Omental fat pad (tissue), 4 donors: ENCODE results near the gene ZKSCAN4. TPM values are rescaled to one million over a fixed set of nuclear protein-coding genes. Genes with fewer than 3 reads are reported as not detected.

Experiments
- ATAC-seq: fragments of 150-250 bp; one replicate; pipeline ENCODE4 v1.9.1; 2016; ENCODE audit warnings: mild to moderate bottlenecking, moderate library complexity; ENCODE audit not compliant: low FRiP score
- DNase-seq: peaks from one replicate; pipeline ENCODE4 v3.0.0-alpha.2; 2019; ENCODE audit warnings: low spot score
- total RNA-seq, 4 donors: library from RNA; depleted of rRNA; stranded (reverse); fragments of >200 nt; gene quantifications; one replicate each; pipeline ENCODE4 v1.1.0, GENCODE V29; 2016
- TF ChIP-seq, protein P1 (sequence below), 3 donors: fragments of 450-650 bp; IDR thresholded peaks; one replicate each; pipeline ENCODE4 v1.5.1; 2016 to 2017; ENCODE audit warnings: antibody characterized with exemption in 3 of 3, mild to moderate bottlenecking in 3 of 3, moderate library complexity in 2 of 3

Gene ZKSCAN4
- total RNA-seq, 4 donors from 2014 or later, result 1.3 to 6.0 (median 3.2) TPM

DNA sequence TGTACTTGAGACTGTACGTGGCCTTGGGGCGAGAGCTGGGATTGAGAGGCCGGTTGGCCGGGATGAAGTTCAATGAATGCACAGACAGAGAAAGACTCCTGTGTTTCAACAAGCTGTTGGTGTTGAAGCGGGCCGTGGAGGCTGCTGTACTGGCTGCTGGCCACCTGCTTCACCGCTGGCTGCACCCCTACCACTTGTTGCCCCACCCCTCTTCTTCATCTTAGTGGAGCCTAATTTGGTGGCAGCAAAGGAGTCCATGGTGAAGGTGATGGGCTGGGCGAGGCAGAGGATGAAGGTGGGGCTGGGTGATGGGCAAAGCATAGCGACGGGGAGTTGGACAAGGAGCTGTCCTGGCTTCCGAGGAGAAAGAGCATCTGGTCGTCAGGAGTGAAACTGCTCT, 34.2 kb downstream of the ZKSCAN4 start:
- TF ChIP-seq, protein P1, sequence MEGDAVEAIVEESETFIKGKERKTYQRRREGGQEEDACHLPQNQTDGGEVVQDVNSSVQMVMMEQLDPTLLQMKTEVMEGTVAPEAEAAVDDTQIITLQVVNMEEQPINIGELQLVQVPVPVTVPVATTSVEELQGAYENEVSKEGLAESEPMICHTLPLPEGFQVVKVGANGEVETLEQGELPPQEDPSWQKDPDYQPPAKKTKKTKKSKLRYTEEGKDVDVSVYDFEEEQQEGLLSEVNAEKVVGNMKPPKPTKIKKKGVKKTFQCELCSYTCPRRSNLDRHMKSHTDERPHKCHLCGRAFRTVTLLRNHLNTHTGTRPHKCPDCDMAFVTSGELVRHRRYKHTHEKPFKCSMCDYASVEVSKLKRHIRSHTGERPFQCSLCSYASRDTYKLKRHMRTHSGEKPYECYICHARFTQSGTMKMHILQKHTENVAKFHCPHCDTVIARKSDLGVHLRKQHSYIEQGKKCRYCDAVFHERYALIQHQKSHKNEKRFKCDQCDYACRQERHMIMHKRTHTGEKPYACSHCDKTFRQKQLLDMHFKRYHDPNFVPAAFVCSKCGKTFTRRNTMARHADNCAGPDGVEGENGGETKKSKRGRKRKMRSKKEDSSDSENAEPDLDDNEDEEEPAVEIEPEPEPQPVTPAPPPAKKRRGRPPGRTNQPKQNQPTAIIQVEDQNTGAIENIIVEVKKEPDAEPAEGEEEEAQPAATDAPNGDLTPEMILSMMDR (IDR thresholded peaks at IDR 0.05), result no peak
- DNase-seq (no peak), ATAC-seq (no peak)

DNA sequence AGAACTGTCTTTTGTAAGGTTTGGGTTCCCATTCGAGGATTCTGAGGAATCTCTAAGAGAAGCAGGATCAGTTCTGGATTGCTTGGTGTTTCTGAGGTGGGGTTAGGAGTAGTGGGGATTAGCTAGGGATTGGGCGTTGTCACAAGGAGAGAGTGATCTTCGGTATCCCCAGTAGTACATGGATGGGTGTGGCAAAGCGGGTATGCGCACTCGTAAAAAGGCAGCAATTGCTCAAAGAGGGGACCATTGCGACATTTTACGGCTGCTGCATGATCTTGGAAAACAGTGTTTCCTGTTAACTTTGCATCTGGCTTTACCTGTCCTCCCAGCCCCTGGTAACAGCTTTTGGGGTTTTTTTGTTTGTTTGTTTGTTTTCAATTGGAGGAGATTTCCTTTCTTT, 36.6 kb downstream of the ZKSCAN4 start:
- ATAC-seq, result no peak
- no peak for DNase-seq
- TF ChIP-seq, protein P1 (IDR thresholded peaks at IDR 0.05), result no peak

DNA sequence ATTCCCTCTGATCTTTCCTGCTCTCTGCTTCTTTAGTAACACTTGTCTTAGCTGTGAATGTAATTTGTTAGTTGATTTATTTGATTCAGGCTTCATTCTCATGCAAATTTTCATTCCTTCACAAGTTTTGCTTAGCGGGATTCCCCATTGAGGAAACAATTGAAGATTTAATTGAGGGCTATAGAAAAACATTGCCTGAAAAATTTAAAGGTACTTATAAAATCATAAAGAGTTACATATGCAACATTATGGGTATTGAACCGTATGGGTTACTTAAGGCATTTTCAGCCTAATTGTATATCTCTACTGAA, 38.9 kb downstream of the ZKSCAN4 start:
- ATAC-seq, result no peak
- no peak for DNase-seq
- TF ChIP-seq, protein P1 (IDR thresholded peaks at IDR 0.05), result no peak

DNA sequence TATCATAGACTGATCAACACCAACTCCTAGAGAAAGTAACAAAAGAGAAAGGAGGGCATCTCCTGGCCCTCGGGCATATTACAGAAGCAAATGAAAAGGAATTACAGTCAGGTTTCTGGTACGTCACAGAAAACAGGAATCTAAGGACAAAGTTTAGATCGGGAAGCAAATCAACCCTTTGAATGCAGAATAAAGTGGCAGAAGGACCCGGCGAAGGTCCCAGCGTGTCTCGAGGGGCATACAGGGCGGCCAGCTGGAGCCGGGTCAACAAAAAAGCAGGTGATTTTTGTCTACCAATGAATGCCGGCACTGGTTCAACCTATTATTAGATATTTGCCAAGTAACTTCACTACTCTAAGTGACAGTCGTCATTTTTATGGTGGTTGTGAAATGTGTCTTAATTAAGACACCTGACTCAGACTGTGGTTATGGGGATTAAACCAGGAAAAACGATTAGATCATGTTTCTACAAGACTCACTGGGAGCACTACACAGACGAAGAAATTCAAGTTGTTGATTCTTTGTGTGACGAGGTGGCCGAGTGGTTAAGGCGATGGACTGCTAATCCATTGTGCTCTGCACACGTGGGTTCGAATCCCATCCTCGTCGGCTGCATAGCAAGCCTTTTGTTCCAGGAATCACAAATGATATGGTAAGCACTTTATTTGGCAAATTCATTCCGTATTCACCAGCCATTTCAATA, 39.4 kb downstream of the ZKSCAN4 start:
- DNase-seq, result no peak
- TF ChIP-seq, protein P1 (IDR thresholded peaks at IDR 0.05), result no peak
- no peak for ATAC-seq

DNA sequence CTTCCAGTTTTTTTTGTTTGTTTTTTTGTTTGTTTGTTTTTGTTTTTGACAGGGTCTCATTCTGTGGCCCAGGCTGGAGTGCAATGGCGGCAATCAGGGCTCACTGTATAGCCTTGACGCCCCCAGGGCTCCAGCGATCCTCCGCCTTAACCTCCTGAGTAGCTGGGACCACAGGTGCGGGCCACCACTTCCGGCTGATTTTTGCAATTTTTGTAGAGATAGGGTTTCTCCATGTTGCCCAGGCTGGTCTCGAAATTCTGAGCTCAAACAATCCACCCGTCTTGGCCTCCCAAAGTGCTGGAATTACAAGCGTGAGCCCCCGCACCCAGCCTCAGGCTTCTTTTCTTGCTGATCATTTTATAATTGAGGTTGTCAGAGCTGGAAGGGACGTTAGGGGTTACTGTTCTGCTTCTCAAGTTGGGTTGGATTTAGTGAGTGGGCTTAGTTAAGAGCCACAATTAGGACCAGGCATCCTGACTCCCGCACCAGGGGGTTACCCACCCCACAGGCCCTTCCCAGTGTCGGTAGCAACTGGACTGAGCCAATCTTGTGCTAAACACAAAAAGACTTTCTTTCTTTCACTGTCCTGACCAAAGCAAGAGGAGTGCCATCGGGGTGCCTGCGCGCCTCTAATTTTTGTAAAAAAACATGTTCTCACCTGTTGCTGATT, 40.1 kb downstream of the ZKSCAN4 start:
- TF ChIP-seq, protein P1 (IDR thresholded peaks at IDR 0.05), result no peak
- no peak for DNase-seq
- no peak for ATAC-seq

DNA sequence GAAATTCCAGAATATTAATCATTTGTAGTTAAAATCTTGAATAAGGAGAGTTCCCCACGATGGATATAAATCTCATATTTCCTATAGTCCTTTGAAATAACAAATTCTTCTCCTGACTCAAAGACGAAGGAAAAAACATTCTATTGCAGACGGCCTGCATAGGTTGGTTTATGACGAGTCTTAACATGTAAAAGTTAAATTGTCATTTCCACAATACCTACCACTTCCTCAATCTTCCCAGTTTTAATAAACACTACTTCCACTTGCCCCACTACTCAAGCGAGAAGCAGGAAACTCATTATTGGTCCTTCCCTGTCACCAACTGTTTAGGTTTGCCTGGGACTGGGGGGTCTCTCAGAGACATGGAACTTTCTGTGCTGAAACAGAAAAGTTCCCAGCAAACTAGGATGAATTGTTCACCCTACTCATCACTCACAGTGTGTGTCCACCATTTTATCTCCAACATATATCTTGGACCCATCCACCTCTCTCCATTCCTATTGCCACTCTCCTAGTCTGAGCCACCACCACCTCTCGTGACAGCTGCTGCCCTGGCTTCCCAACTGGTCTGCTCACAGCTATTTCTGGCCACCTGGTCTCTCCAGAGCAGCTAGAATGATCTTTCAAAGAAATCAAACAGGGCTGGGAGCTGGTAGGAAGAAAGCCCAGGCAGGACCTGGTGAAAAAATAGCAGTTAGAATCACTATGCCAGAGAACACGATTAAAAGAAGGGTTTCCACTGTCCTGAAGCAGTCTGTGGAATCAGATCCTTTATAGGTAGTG, 42.1 kb downstream of the ZKSCAN4 start:
- TF ChIP-seq, protein P1 (IDR thresholded peaks at IDR 0.05), result no peak
- ATAC-seq (no peak), DNase-seq (no peak)
